GM18873 (cell line): ENCODE data around the gene CELSR1.

Experiments
- ATAC-seq: cut with Tn5 transposase; IDR thresholded peaks from one replicate; pipeline ENCODE4 v1.9.1; 2021; ENCODE audit warnings: mild to moderate bottlenecking, moderate library complexity, moderate number of reproducible peaks; ENCODE audit not compliant: unreplicated experiment, low FRiP score

Gene CELSR1

DNA sequence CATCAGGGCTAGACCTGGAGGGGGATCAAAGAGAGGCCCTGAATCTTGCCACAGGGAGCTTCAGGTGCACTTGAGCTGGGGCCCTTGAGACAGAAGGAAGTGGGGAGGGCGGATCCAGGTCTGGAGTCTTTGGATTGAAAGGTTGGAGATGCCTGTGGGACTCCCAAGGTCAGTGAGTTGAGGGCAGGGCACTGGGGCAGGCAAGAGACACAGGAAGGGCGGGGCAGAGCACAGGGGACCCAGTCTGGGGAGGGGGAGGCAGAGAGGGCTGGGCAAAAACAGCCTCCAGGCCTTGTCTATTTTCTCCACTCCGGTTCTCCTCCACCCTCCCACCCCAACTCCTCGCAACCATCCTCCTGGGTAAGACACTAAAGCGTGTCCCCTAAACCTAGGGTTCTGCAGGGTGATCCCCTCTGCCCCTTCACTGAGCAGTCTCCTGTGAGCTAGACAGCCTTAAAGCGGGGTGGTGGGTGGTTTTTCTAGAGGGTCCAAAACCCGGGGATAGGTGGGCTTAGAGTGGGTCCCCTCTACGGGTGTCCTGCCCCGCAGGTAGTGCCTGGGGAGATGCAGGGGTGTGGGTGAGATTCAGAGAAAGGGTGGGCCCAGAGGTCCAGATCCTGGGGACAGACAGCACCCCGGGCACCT, 38.6 kb upstream of the CELSR1 start:
- ATAC-seq: no peak

DNA sequence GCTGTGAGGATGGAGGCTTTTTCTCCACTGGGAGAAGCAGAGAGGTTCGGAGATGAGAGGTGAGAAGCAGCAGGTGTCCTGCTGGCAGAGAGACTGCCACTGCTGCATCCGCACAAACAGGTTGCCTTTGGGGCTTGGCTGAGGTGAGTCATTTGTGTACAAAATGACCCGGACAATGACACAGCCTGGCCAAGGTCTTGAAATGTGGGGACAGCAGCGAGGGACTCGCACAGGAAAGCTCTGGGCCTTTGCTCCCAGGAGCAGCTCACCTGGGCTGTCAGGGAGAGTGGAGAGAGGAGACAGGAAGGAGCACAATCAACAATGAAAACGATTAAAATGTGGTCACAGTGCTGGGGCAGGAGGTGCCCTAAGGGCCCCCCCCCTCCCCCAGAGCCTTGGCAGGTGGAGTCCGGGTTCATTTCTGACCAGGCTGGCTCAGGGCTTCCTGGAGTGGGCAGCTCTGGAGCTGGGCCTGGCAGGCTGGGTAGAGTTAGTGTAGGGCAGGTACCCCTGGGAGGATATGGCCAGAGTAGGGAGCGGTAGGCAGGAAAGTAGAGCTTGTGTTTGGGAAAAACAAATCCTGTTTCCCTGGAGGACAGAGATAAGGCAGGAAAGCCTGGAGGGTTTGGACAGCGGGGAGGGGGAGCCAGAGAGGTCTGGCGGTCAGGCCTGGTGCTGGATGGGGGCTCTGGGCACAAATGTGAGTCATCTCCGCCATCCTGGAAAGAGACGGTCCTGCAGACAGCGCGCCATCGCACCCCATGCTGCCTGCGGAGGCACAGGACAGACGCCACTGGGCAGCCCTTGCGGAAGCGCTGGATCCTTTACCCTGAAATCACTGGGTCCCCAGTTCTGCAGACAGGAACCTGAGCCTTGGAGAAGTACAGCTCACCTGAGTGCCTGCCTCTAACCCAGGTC, 37.8 kb upstream of the CELSR1 start:
- ATAC-seq: no peak

- no peak for ATAC-seq
Measured at GRCh38 chr22:46574438-46574992, 37.1 kb upstream of the CELSR1 start.

- ATAC-seq: no peak
Measured at GRCh38 chr22:46573781-46574437, 36.5 kb upstream of the CELSR1 start.

DNA sequence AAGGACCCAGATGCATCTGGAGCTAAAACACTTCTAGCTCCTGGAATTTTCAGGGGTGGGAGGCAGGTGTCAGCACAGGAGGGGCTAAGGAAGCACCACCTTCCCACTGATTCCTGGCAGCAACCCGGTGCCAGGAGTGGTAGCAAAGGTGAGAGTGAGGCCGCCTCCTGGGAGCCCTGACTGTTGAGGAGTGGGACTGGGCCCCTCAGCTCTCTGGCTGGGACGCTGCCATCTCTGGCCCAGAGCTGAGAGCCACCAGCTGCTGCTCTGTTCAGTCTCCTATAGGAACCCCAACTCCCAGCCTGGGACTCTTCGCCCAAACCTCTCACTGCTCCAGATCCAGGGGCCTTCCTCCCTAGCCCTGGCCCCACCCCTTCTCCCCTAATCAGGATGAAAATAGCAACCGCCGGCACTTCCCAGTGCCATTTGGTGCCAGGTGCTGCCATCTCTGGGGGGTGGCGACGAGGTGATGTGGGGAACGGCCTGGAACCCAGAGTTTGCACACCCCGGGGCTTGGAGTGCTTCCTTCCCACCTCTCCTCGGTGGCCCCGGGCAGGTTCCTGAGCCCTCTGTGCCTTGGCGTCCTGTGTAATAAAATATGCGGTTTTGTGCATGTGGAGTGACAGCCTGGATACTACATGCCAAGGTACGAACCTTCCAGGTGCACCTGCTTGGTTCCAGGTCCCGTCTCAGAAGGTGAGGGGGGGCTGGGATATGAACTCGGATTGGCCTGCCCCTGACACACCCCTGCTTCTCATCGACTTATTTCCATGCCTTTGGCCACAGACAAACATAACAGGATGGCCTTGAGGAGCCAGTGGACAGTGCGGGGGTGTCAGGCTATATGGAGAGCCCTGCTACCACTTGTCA, 35.7 kb upstream of the CELSR1 start:
- no peak for ATAC-seq

GRCh38 chr22:46571642-46572250, 34.3 kb upstream of the CELSR1 start:
- ATAC-seq: no peak

DNA sequence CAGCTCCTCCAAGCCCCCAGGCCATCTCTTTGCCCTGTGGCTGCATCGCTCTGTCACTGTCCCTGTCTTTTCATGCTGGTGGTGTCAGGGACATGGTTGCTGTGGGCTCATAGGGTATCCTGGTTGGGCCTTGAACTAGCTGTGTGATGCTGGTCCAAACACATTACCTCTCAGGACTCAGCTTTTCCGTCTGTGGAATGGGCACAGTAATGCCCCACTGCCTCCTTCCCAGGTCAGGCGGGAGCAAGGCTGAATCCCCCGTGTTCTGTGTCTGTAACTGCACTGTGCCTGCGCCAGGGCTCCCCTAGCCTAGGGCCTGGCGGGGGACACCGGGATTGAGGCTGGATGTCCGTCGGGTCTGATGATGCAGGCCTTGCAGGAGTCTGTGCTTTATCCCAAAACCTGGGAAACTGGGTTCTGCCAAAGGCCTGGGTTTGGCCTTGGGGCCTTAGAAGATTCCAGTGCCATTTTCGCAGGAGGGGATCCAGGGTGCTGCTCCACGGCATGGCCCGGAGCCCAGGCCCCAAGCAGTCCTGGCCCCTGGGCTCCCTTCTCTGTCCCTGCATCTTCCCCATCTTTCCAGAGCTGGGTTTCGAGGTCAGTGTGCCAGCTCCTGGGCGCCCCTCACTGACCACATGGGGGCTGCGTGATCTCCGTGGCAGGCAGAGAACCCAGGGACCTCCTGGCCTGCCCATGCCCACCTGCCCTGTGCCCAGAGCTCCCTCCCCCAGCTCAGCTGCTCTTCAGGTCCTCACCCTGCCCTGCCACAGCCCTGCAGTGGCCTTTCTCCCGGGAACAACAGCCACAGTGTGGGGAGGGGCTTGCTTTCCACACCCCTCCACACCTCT, 32.7 kb upstream of the CELSR1 start:
- ATAC-seq: no peak

GRCh38 chr22:46569055-46569847, 31.8 kb upstream of the CELSR1 start:
- ATAC-seq: no peak

DNA sequence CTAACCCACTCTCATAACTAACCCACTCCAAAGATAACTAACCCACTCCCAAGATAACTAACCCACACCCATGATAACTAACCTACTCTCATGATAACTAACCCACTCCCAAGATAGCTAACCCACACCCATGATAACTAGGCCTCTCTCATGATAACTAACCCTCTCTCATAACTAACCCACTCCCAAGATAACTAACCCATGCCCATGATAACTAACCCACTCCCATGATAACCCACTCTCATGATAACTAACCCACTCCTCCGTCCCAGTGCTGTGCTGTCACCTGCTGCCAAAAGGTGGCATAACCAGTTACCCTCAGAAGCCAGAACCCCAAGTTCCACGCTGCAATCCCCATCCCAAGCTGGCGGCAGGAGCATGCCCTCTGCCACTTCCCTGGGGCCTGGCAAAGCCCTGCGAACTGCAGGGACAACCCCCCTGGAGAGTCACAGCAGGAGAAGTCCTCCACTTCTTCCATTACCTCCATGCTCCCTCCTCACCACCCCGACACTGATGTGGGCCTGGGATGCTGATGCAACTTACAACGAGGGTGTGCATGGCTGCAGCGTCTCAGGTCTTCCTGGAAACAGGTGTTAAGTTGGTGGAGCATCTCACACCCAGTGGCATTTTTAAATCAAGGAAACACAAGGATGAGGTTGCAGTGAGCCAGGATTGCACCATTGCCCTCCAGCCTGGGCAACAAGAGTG, 30.8 kb upstream of the CELSR1 start:
- ATAC-seq: no peak

- ATAC-seq: no peak
Measured at GRCh38 chr22:46567471-46567870, 30.1 kb upstream of the CELSR1 start.

DNA sequence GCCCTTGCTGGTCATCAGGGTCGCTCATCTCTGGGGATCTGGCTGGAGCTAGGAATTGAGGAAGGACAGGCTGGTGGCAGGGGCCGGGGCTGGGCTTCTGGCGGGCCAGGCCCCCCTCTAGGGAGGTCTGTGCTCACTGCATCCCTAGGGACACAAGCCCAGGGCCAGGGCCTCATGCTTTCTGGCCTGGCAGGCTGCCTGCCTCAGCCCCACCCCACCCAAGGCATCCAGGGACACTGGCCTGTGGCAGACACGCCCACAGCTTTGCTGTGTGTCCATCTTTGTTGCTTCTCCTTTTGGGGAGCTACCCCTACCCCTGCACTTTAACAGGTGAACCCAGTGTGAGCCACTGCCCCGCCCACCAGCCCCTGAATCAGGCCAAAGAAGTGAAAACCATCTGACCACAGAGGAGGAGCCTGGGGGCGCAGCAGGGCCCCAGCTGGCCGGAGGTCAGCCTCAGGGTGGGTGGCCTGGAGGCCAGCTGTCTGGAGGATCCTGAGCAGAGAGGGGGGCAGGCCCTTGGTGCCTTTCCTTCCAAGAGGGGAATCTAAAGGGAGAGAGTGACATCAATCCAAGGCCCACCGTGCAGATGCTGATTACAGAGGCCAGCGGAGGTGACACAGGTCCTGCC, 26.8 kb upstream of the CELSR1 start:
- ATAC-seq: no peak

DNA sequence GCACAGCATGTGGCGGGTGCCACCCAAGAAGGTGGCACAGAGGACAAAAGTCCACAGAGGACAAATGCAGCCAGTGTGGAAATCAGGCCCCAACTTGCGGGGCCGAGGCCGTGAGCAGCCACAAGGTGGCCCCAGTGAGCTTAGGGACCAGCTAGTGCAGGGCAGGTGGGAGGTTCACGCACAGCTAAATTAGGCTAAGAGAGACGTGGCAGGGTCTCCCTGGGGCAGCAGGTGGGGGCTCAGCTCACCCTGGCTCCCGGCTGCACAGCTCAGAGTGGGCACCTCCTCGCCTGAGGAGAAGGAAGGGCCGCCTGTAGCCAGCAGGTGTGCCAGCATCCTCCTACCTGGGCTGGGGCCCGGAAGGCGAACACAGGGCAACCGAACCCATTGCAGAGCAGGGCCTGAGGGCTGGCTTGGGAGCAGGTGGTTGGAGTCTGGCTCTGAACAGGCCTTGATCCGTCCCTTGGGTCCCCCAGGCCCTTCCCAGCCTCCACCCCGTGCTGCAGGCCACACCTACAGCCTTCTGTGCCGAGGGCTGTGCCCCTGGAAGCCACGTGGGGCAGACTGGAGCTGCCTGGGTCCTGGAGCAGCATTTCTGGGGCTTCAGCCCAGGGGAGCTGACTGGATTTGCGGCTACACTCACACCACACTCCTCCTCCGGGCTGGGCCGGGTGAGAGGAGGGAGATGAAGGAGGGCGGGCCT, 26.1 kb upstream of the CELSR1 start:
- ATAC-seq: no peak

DNA sequence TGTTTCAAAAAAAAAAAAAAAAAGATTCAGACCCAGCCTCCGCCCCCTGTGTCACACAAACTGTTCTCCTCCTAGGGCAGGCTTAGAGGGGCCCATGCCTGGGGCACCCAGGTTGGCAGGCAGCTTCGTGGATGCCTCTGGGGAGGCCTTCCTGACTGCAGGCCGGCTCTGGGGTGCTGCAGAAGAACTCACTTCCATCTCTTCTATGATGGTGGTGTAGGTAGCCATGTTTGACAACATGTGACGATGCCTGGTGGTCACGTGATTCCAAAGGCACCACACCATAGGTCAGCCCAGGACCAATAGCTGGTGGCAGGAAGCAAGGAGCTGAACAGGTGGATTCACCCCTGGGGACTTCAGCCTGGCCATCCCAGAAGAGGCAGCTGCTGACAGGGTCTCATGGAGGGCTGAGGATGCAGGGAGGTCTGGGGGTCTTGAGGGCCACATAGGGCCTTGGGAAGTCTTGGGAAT, 24.1 kb upstream of the CELSR1 start:
- ATAC-seq: no peak

DNA sequence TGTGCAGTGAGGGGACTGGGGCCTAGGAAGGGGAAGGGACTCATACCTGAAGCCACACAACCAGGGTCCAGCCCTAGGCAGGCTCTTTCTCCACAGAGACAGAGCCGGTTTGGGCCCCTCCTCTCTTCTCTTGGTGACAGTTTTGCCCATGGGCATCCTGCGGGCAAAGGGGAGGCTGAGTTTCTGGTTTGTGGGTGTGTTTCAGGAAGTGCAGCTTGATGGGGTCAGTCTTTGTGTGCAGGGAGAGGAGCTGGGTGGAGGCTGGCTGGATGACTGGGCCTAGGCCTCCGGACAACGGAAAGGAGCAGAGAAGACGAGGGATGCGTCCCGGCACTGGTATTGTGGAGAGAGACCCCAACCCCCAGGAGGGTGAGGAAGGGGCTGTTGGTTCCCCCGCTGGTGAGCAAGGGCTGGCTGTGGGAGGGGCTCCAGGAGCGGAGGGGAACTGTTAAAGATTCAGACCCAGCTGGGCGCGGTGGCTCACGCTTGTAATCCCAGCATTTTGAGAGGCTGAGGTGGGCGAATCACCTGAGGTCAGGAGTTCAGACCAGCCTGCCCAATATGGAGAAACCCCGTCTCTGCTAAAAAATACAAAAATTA, 23.4 kb upstream of the CELSR1 start:
- no peak for ATAC-seq

- ATAC-seq: no peak
Measured at GRCh38 chr22:46557736-46558480, 20.5 kb upstream of the CELSR1 start.
